Right atrium auricular region (tissue), 2 donors: Measurements from ENCODE around the gene SASH1. TPM values are rescaled to one million over a fixed set of nuclear protein-coding genes. Genes with fewer than 3 reads are reported as not detected.

Source experiments
- DNase-seq: peaks from one replicate; pipeline ENCODE4 v3.0.0-alpha.2; 2019; ENCODE audit warnings: low spot score
- H3K27ac ChIP-seq, 2 donors: fragments of 200-600 bp; sonication (generic); 1 replicate in 1 of 2; 2 replicates in 1 of 2; pipeline ENCODE4 v1.5.1; 2016 to 2019
- H3K27me3 ChIP-seq, 2 donors: fragments of 200-600 bp; sonication (generic); one replicate each; pipeline versions ENCODE4 v1.5.1 to v1.6.0; 2017 to 2019
- H3K36me3 ChIP-seq: fragments of 200-600 bp; sonication (generic); one replicate; pipeline ENCODE4 v1.5.1; 2016
- H3K4me1 ChIP-seq, 2 donors: fragments of 200-600 bp; sonication (generic); one replicate each; pipeline versions ENCODE4 v1.5.1 to v1.6.0; 2017 to 2019
- H3K4me3 ChIP-seq, 2 donors: fragments of 200-600 bp; sonication (generic); 1 replicate in 1 of 2; 2 replicates in 1 of 2; pipeline ENCODE4 v1.5.1; 2017 to 2019; ENCODE audit warnings: mild to moderate bottlenecking in 1 of 2, moderate library complexity in 1 of 2
- H3K9me3 ChIP-seq, 2 donors: fragments of 200-600 bp; sonication (generic); one replicate each; pipeline ENCODE4 v1.5.1; 2019
- CTCF ChIP-seq, 2 donors: fragments of 200-600 bp; sonication (generic); IDR thresholded peaks; one replicate each; pipeline ENCODE4 v1.5.1; 2019; ENCODE audit warnings: antibody characterized with exemption in 2 of 2
- total RNA-seq, 2 donors: library from RNA; depleted of rRNA; stranded (reverse); fragments of >200 nt; gene quantifications; one replicate each; pipeline ENCODE4 v1.1.0, GENCODE V29; 2016

The SASH1 gene
- total RNA-seq, 2 donors from 2014 or later = 39.0 to 42.3 TPM

GRCh38 chr6:148311966-148312669 is 30.5 kb upstream of the SASH1 start:
- no peak for DNase-seq
- no peak for TF ChIP-seq CTCF (IDR thresholded peaks at IDR 0.05)
- no peaks in the 10 kb centered on the region for H3K36me3 ChIP-seq

GRCh38 chr6:148313488-148313887 is 29.1 kb upstream of the SASH1 start:
- DNase-seq = no peak
- peaks cover 0 to 7% of the 10 kb centered on the region in 2 donors for H3K4me1 ChIP-seq
- H3K4me3 ChIP-seq = no peak overlapping the region
- H3K27ac ChIP-seq = no peak overlapping the region
- no peaks in the 10 kb centered on the region for H3K27me3 ChIP-seq
- no peak for TF ChIP-seq CTCF (IDR thresholded peaks at IDR 0.05)
- H3K36me3 ChIP-seq = no peaks in the 10 kb centered on the region
- no peaks in the 10 kb centered on the region for H3K9me3 ChIP-seq

More at GRCh38 chr6:148311966-148312669, 30.5 kb upstream of the SASH1 start:
- Histone ChIP-seq H3K4me1 (peaks cover 0 to 7% of the 10 kb centered on the region in 2 donors), H3K27ac (no peak overlapping the region), H3K4me3 (no peak overlapping the region), H3K9me3 (no peaks in the 10 kb centered on the region), H3K27me3 (no peaks in the 10 kb centered on the region)

- no peak for DNase-seq
- Histone ChIP-seq H3K4me3 (no peak overlapping the region), H3K4me1 (peaks cover 0 to 7% of the 10 kb centered on the region in 2 donors), H3K27ac (no peak overlapping the region), H3K27me3 (no peaks in the 10 kb centered on the region), H3K9me3 (no peaks in the 10 kb centered on the region), H3K36me3 (no peaks in the 10 kb centered on the region)
- no peak for TF ChIP-seq CTCF (IDR thresholded peaks at IDR 0.05)
Measured at GRCh38 chr6:148316308-148316707, 26.3 kb upstream of the SASH1 start.

GRCh38 chr6:148317051-148317450 is 25.6 kb upstream of the SASH1 start:
- H3K36me3 ChIP-seq = no peaks in the 10 kb centered on the region
- no peak for DNase-seq
- H3K27me3 ChIP-seq = no peaks in the 10 kb centered on the region
- H3K4me3 ChIP-seq = no peak overlapping the region
- TF ChIP-seq CTCF (IDR thresholded peaks at IDR 0.05) = no peak
- no peaks in the 10 kb centered on the region for H3K9me3 ChIP-seq
- H3K4me1 ChIP-seq = peaks cover 0 to 7% of the 10 kb centered on the region in 2 donors
- H3K27ac ChIP-seq = no peak overlapping the region

GRCh38 chr6:148317739-148318138 is 24.9 kb upstream of the SASH1 start:
- no peak for DNase-seq
- Histone ChIP-seq H3K36me3 (no peaks in the 10 kb centered on the region), H3K27me3 (no peaks in the 10 kb centered on the region), H3K9me3 (no peaks in the 10 kb centered on the region), H3K4me1 (peaks cover 0 to 7% of the 10 kb centered on the region in 2 donors), H3K4me3 (no peak overlapping the region), H3K27ac (no peak overlapping the region)
- TF ChIP-seq CTCF (IDR thresholded peaks at IDR 0.05) = no peak

GRCh38 chr6:148322704-148323103 is 19.9 kb upstream of the SASH1 start:
- DNase-seq = no peak
- H3K4me3 ChIP-seq = no peak overlapping the region
- H3K36me3 ChIP-seq = no peaks in the 10 kb centered on the region
- no peak overlapping the region for H3K27ac ChIP-seq
- no peaks in the 10 kb centered on the region for H3K4me1 ChIP-seq
- H3K27me3 ChIP-seq = no peaks in the 10 kb centered on the region
- TF ChIP-seq CTCF (IDR thresholded peaks at IDR 0.05) = no peak
- H3K9me3 ChIP-seq = no peaks in the 10 kb centered on the region
